GM08714 (cell line): ENCODE measurements around the gene PAPOLB.

Source experiments
- H3K4me3 ChIP-seq: fragments of 200-500 bp; sonication (Bioruptor generic); 2 replicates; pipeline ENCODE4 v1.5.1; 2014; ENCODE audit warnings: mild to moderate bottlenecking, low read length, inconsistent platforms
- ZNF274 ChIP-seq: IDR thresholded peaks from 2 replicates; pipeline ENCODE4 v1.6.1; 2012; ENCODE audit warnings: mild to moderate bottlenecking, low read depth, low read length

Gene PAPOLB

DNA sequence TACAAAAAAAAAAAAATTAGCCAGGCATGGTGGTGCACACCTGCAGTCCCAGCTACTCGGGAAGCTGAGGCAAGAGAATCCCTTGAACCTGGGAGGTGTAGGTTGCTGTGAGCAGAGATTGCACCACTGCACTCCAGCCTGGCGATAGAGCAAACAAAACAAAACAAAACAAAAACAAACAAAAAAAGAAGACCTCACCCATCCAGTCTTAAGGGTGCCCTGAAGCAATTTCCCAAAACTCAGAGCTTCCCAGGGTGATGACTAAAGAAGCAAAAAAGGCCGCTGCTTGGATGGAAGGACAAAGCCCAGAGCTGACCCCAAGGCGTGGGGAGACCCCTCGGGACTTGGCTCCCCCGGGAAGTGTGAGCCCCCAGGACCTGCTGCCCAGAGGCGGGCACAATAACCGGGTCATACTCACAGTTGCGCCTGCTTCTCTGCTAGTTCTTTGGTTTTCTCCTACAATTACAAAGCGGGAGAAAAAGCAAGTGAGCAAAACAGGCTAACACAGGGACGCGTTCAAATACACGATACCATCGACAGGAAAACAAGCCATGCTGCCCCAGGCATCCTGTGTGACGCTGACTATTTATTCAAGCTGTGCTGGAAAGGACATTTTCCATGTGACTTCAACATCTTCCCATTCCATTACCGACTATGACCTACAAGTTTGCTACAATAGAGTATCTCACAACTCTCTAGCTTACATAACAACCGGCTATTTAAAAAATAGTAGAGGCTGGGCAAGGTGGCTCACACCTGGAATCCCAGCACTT is 29.9 kb downstream of the PAPOLB start:
- no peak overlapping the region for H3K4me3 ChIP-seq
- TF ChIP-seq ZNF274: no peak

- no peak overlapping the region for H3K4me3 ChIP-seq
- TF ChIP-seq ZNF274: no peak
These were observed 31.7 kb downstream of the PAPOLB start for GRCh38 chr7:4830176-4830575.

DNA sequence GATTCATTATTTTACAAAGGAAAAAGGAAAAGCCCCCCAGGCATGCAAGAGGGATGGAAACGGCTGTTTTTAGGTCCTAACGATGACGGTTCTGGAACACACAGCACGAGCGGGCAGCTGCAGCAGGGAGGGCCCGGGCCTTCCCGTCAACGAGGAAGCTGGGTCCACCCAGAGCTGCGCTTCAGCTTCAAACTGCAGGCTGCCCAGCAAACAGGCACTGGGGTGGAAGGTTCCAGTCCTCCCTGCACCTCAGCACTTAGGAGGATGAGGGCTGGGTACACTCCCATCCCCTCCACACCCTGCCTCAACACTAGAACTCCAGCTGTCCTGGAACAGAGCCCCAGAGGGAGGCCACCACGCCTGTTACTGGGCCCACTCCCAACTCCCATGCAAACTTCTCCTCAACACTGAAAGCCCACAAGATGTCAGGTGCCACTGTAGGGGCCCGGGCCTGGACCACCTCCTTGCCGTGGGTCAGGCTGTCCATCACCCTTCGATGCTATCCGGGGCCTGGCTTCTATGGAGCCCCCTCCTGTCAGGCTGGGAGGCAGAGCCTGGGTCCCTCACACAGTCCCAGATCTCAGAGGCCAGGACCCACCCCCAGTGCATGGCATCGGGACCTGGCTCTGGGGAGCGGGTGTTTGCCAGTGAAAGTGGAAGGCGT is 33.0 kb downstream of the PAPOLB start:
- TF ChIP-seq ZNF274: no peak
- no peak overlapping the region for H3K4me3 ChIP-seq

DNA sequence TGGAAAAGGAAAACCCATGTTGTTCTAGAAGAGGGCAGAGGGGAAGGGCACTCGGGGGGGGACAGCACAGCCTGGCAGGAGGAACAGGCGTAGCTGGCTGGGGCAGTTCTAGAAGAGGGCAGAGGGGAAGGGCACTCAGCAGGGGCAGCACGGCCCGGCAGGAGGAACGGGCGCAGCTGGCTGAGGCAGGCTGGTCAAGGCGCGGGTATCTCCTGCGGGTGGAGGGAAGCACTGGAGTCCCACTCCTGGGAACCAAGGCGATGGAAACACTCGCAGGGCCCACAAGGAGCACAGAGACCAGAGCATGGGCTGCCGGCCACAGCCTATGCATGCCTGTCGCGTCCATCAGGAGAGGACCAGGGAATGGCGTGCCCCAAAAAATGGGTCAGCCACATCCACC is 36.7 kb downstream of the PAPOLB start:
- no peak overlapping the region for H3K4me3 ChIP-seq
- TF ChIP-seq ZNF274: no peak

DNA sequence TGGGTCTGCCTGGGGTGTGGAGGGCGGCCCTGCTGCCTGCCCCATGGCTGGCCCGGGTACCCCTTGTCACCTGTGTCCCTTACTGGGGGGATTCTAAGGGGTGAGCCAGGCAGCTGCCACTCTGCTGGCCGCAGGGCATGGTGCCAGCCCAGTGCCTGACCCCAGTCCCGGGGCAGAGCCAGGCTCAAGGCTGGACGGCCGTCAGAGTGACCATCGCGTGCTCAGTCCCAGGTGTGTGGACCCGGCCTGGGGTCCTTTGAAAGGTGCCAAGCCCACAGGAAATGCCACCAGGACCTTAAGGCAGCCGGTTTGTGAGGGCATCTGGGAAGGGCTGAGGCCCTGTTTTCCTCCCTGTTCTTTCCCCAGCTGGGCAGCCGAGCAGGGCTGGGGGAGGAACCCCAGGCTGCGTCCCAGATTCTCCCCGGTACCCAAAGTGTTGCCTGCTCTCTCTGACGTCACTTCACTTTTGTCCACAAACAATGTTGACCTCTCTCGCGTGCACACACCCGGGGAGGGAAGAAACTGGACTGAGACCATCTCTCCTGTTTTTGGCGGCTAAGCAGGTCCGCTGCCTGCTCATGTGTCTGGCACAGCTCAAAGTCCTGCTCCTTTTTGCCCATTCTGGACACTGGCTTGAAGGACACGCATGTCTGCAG is 37.6 kb downstream of the PAPOLB start:
- no peak for TF ChIP-seq ZNF274
- H3K4me3 ChIP-seq: no peak overlapping the region

DNA sequence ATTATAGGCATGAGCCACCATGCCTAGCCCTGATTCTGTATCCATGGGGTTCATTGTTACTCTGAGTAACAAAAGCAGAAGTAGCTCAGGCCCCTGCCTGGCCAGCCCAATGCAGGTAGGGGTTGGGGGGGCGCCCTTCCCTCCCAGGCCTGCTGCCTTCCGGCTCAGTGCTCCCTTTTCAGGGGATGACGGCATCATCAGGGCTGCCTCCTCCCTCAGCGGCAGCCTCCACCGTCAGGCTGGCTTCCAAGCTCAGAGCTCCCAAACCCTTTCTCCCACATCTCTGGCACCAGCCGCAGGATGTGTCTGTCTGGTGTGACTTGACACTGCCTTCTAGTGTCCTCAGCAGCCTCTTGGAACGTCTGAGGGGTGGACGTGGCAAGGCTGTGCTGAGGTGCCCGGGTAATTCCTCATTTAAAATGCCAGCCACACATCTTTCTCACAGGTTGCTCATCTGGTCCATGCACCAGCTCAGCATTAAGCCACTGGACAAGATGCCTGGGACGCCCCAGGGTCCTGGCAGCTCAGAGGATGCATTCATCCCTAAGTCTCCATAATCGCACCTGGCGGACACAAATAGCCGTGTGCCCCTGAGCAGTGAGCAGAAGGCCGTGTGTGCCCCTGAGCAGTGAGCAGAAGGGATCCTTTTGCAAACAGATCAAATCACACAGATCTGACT is 38.2 kb downstream of the PAPOLB start:
- TF ChIP-seq ZNF274: no peak
- no peak overlapping the region for H3K4me3 ChIP-seq

DNA sequence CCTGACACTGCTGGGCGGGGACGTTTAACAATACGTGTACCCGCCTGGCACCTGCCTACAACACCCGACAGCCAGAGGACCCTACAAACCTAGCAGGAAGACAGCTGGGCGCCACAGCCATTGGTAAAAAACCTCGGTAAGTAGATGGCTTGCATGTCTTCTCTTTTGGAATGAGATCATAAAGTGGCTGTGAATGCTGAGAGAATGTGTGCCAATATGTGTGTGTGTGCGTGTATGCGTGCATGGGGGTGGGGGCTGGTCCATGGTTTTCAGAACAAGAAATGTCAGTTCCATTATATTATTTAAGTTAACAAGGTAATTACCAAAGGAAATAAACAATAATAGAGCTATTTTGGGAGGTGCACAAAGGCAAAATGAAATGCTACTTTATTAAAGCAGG is 39.2 kb downstream of the PAPOLB start:
- H3K4me3 ChIP-seq: no peak overlapping the region
- TF ChIP-seq ZNF274: no peak

- TF ChIP-seq ZNF274: no peak
- no peak overlapping the region for H3K4me3 ChIP-seq
These were observed 40.8 kb downstream of the PAPOLB start for GRCh38 chr7:4820967-4821471.

DNA sequence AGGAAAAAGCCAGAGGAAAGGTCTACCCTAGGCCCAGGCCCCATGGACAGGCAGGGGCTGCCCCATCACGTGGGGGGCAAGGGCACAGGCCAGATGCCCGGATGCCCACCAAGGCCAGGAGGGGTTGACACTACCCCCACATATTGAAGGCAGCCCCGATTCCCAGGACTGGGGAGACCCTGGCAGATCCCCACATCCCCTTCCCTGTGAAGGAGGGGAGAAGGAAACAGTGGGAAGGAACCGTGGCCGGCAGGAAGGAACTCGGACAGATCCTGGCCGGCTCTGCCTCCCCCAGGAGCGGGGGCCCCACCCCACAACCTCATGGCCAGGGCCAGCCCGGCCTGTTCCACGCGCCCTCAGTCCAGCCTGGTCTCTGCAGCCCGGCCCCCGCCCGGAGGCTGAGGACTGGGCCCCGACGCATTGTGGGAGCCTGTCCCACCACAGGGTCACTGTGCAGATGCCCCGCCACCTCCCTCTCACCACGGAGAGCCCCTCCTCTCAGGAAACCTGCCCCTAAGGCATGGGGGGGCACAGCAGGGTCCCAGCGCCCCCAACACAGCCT is 41.3 kb downstream of the PAPOLB start:
- TF ChIP-seq ZNF274: no peak
- H3K4me3 ChIP-seq: no peak overlapping the region

DNA sequence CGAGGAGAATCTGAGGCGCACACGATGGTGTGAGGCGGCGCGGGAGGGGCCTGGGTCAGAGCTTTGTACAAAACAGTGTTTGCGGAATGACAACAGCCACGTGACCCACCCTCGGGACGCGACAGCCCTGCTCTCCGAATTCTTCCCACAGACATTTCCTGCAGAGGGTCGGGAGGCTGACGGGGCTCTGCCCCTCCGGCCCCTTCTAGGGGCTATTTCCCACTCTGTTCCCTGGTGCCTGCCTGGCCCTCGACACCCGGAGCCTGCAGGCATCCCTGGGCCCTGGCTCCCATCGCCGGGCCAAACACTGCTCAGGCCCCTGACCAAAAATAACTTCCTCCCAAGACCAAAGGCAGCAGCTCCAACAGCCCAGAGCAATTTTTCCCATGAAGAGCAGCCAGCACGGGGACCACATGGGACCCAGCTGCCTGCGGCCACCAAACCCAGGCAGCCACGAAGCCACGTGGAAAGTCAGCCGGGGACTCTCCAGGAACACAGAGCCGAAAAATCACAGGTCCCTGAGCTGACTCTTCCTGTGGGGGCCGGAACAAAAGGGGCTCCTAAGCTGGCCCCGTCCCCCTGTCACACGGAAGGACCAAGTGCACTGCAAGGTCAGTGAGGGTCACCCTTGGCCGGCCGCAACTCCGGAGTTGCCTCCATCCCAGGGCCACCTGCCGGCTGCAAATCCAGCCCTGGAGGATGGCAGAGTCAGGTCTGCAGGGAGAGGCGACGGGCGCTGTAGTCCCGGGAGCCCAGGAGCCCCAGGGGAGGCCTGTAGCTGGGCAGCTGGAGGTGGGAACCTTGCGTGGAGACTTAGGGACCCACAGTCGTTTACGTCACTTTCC is 42.0 kb downstream of the PAPOLB start:
- TF ChIP-seq ZNF274: no peak

GRCh38 chr7:4818000-4818794 is 43.6 kb downstream of the PAPOLB start:
- no peak for TF ChIP-seq ZNF274
- no peak overlapping the region for H3K4me3 ChIP-seq

More for the DNA sequence above, 42.0 kb downstream of the PAPOLB start:
- no peak overlapping the region for H3K4me3 ChIP-seq

- H3K4me3 ChIP-seq: no peak overlapping the region
- TF ChIP-seq ZNF274: no peak
These were observed 44.5 kb downstream of the PAPOLB start for GRCh38 chr7:4817178-4817901.
